GM12878 (cell line): ENCODE results near the gene SLC2A14. TPM values are rescaled to one million over a fixed set of nuclear protein-coding genes. Genes with fewer than 3 reads are reported as not detected.

Experiments
- ATAC-seq: fragments of 200-7000 bp; cut with Tn5 transposase; 3 replicates; pipeline ENCODE4 v1.9.1; 2020; ENCODE audit warnings: mild to moderate bottlenecking, moderate library complexity
- BruUV-seq: library from RNA; stranded (reverse); fragments of 400-500 nt; replicated peaks from 2 replicates; lab custom pipeline; 2021; lab: Mats Ljungman, UMichigan
- CTCF ChIA-PET: fragments of 300-600 bp; sonication (Branson Sonifier 250); formaldehyde crosslinking; extraction: SDS; loops from one replicate; lab custom pipeline; 2021; ENCODE audit warnings: inconsistent platforms; lab: Yijun Ruan, JAX
- POLR2A ChIA-PET: fragments of 350-600 bp; formaldehyde crosslinking; extraction: SDS; loops from one replicate; lab custom pipeline; 2021; ENCODE audit warnings: inconsistent platforms; lab: Charles Lee
- RAD21 ChIA-PET: fragments of 300-600 bp; sonication (Branson Sonifier 250); formaldehyde crosslinking; loops from one replicate; lab custom pipeline; 2023; ENCODE audit warnings: antibody characterized with exemption; ENCODE audit not compliant: unreplicated experiment; lab: Charles Lee
- SMC1A ChIA-PET: fragments of 300-600 bp; sonication (Branson Sonifier 250); formaldehyde crosslinking; loops from one replicate; lab custom pipeline; 2023; ENCODE audit not compliant: unreplicated experiment, uncharacterized antibody; lab: Charles Lee
- DNase-seq: peaks from one replicate; pipeline ENCODE4 v3.0.0-alpha.2; 2011; ENCODE audit warnings: low read depth, low spot score
- FAIRE-seq: peaks from 3 replicates; lab custom pipeline; 2011; peaks lifted over from hg19 to GRCh38; lab: Jason Lieb, UNC
- H2AFZ ChIP-seq: 2 replicates; pipeline ENCODE4 v1.6.0; 2011; ENCODE audit warnings: low read depth, low read length, control low read depth; ENCODE audit not compliant: control insufficient read depth
- H3K27ac ChIP-seq: 2 replicates; pipeline ENCODE4 v1.5.1; 2011; ENCODE audit warnings: control low read depth; ENCODE audit not compliant: control insufficient read depth, insufficient read depth
- H3K27me3 ChIP-seq, 2 experiments: replicated peaks in 1 of 2; 2 replicates each; pipeline versions ENCODE4 v1.6.0 to v1.6.1; 2011; ENCODE audit warnings: low read length in 1 of 2; ENCODE audit not compliant: control insufficient read depth in 2 of 2, insufficient read depth in 2 of 2
- H3K36me3 ChIP-seq, 2 experiments: 2 replicates each; pipeline ENCODE4 v1.5.1; 2011; ENCODE audit warnings: low read length in 1 of 2; ENCODE audit not compliant: control insufficient read depth in 2 of 2, insufficient read depth in 2 of 2
- H3K4me1 ChIP-seq: 2 replicates; pipeline ENCODE4 v1.6.1; 2011; ENCODE audit warnings: mild to moderate bottlenecking, low read length, moderate library complexity, mixed read lengths; ENCODE audit not compliant: control insufficient read depth, insufficient read depth
- H3K4me2 ChIP-seq: 2 replicates; pipeline ENCODE4 v1.6.0; 2011; ENCODE audit warnings: control low read depth; ENCODE audit not compliant: control insufficient read depth, insufficient read depth
- H3K4me3 ChIP-seq: fragments of 200-600 bp; sonication (generic); 2 replicates; pipeline ENCODE4 v1.5.1; 2016
- H3K79me2 ChIP-seq: 2 replicates; pipeline ENCODE4 v1.6.0; 2011; ENCODE audit warnings: low read length; ENCODE audit not compliant: control insufficient read depth, insufficient read depth
- H3K9ac ChIP-seq: 2 replicates; pipeline ENCODE4 v1.8.0; 2011; ENCODE audit warnings: low read length, control low read depth, mixed read lengths; ENCODE audit not compliant: control insufficient read depth, insufficient read depth
- H3K9me3 ChIP-seq: replicated peaks from 3 replicates; pipeline ENCODE4 v1.5.1; 2011; ENCODE audit warnings: mild to moderate bottlenecking, low read length; ENCODE audit not compliant: control insufficient read depth, insufficient read depth
- H4K20me1 ChIP-seq: 2 replicates; pipeline ENCODE4 v1.6.0; 2011; ENCODE audit not compliant: control insufficient read depth, insufficient read depth
- EP300 ChIP-seq, 2 experiments: fragments of 150-350 bp in 1 of 2; IDR thresholded peaks; 2 replicates each; pipeline ENCODE4 v1.6.1; 2011 to 2012; ENCODE audit warnings: low read depth in 2 of 2, low read length in 2 of 2, borderline replicate concordance in 1 of 2, improper control_type of control experiment in 1 of 2, inconsistent platforms in 1 of 2; ENCODE audit not compliant: control insufficient read depth in 1 of 2
- HDAC6 ChIP-seq: fragments of 200-600 bp; sonication (generic); IDR thresholded peaks from one replicate; pipeline ENCODE4 v1.8.0; 2017; ENCODE audit warnings: antibody characterized with exemption; ENCODE audit not compliant: unreplicated experiment
- MYB ChIP-seq: fragments of 150-350 bp; IDR thresholded peaks from 2 replicates; pipeline ENCODE4 v1.6.1; 2014; ENCODE audit warnings: mild to moderate bottlenecking, low read depth, low read length, borderline replicate concordance
- NBN ChIP-seq: fragments of 450-650 bp; IDR thresholded peaks from 2 replicates; pipeline ENCODE4 v1.6.1; 2016
- SIN3A ChIP-seq: IDR thresholded peaks from 2 replicates; pipeline ENCODE4 v1.6.1; 2012; ENCODE audit warnings: low read depth, low read length, improper control_type of control experiment
- SIX5 ChIP-seq: IDR thresholded peaks from 2 replicates; pipeline ENCODE4 v1.6.1; 2011; ENCODE audit warnings: mild to moderate bottlenecking, low read depth, low read length, moderate library complexity; ENCODE audit not compliant: severe bottlenecking
- STAT1 ChIP-seq: fragments of 450-650 bp; conservative IDR thresholded peaks from 2 replicates; pipeline ENCODE4 v1.6.1; 2014; ENCODE audit warnings: antibody characterized with exemption, mild to moderate bottlenecking
- WGBS: methylation state at CpG from one replicate; pipeline ENCODE4 v1.1.6; 2016; ENCODE audit warnings: low lambda C conversion rate; ENCODE audit not compliant: insufficient replicate concordance, insufficient coverage; ENCODE audit errors: missing lambda C conversion rate; 5-methylcytosine and 5-hydroxymethylcytosine counted together
- in situ Hi-C: fragments of 300-500 bp; cut with MboI; formaldehyde crosslinking; loops from 9 replicates; pipeline ENCODE4 v1.14.3; 2018; ENCODE audit warnings: mixed read lengths
- intact Hi-C: fragments of 100-400 bp; cut with micrococcal nuclease; formaldehyde crosslinking; loops from one replicate; pipeline ENCODE4 v1.14.2; 2022; ENCODE audit not compliant: unreplicated experiment
- polyA plus RNA-seq, 11 experiments: library from polyadenylated mRNA; depleted of rRNA in 4 of 11; unstranded in 6 of 11; stranded (reverse) in 5 of 11; fragments of >200 nt; fragmentation: Nextera tagmentation in 4 of 11; fragmentation: Illumina TruSeq in 1 of 11; extraction: Ambion mirVana in 4 of 11; extraction: Trizol in 1 of 11; gene quantifications; 1 replicate in 1 of 11; 2 replicates in 10 of 11; pipeline versions ENCODE4 v1.2.1 to v1.2.3, GENCODE V29; 2011 to 2016; ENCODE audit warnings: inconsistent platforms in 2 of 11, missing spikeins in 2 of 11, low read depth in 1 of 11
- total RNA-seq, 4 experiments: library from RNA; depleted of rRNA in 3 of 4; stranded (reverse); fragments of >200 nt in 3 of 4; fragmentation: Illumina TruSeq in 1 of 4; extraction: Trizol in 1 of 4; gene quantifications; 2 replicates each; pipeline versions ENCODE4 v1.2.1 to v1.2.3, GENCODE V29; 2013 to 2021
- TF ChIP-seq, protein P1 (sequence below): IDR thresholded peaks from 2 replicates; pipeline ENCODE4 v1.6.1; 2011; ENCODE audit warnings: borderline replicate concordance, low read depth, mild to moderate bottlenecking, moderate library complexity, mixed read lengths, low read length; ENCODE audit not compliant: insufficient read depth; ENCODE audit errors: extremely low read length

The SLC2A14 gene
- total and polyA plus RNA-seq, 10 of the 15 experiments (the other 5 are each of a cell fraction or from before 2014, with no cell fraction given) = 0.05 to 0.69 (median 0.19) TPM; not detected in 1

GRCh38 chr12:7864601-7865150 is 8.0 kb downstream of the SLC2A14 start:
- intact Hi-C loops = loop anchor here (10.0 kb wide), 1 partner anchor 210 kb away; no protein-coding TSS in a partner anchor
- no peak for FAIRE-seq
- SMC1A ChIA-PET = interaction anchor here (1.6 kb wide), 2 partner anchors 69 to 130 kb away, joined by 3 read pairs; no protein-coding TSS in a partner anchor
- Histone ChIP-seq H4K20me1 (no peaks in the 10 kb centered on the region), H3K4me2 (no peak overlapping the region), H3K9ac (no peak overlapping the region), H3K27me3 (no peaks in the 10 kb centered on the region), H3K4me1 (no peaks in the 10 kb centered on the region; the same call in 1 of the 2 replicates), H3K79me2 (no peaks in the 10 kb centered on the region), H3K4me3 (no peak overlapping the region), H2AFZ (no peak overlapping the region), H3K9me3 (no peaks in the 10 kb centered on the region), H3K27ac (no peak overlapping the region), H3K36me3 (no peaks in the 10 kb centered on the region)
- no peak for DNase-seq
- no TSS peak for BruUV-seq
- POLR2A ChIA-PET = no interaction called here
- CTCF ChIA-PET = interaction anchor here (2.2 to 7.1 kb wide), 2 partner anchors 68 to 129 kb away, joined by 16 to 47 read pairs; no protein-coding TSS in a partner anchor
- RAD21 ChIA-PET = interaction anchor here (1.3 kb wide), 1 partner anchor 184 kb away, joined by 3 read pairs; no protein-coding TSS in a partner anchor
- WGBS = 63% methylated on average over 12 of the region's 12 CpGs
- no peak for TF ChIP-seq HDAC6
- TF ChIP-seq, protein P1, sequence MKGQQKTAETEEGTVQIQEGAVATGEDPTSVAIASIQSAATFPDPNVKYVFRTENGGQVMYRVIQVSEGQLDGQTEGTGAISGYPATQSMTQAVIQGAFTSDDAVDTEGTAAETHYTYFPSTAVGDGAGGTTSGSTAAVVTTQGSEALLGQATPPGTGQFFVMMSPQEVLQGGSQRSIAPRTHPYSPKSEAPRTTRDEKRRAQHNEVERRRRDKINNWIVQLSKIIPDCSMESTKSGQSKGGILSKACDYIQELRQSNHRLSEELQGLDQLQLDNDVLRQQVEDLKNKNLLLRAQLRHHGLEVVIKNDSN = no peak
- no peak for TF ChIP-seq SIX5
- no peak for TF ChIP-seq NBN
- no peak for TF ChIP-seq SIN3A
- TF ChIP-seq EP300 (IDR thresholded peaks at IDR 0.05; ENCODE audit: borderline replicate concordance in 1 of 2, control insufficient read depth in 1 of 2, low read depth in 2 of 2, low read length in 2 of 2) = no peak
- TF ChIP-seq MYB = no peak
- TF ChIP-seq STAT1 = no peak
- ATAC-seq = no peak
- in situ Hi-C loops = no loop called here
